ENCODE results near the gene THEM4. TPM values are rescaled to one million over a fixed set of nuclear protein-coding genes. Genes with fewer than 3 reads are reported as not detected.
"Not testable (repeated sequence)": the region's sequence is repeated elsewhere in the genome, so short reads cannot be mapped to it uniquely, and the experiment has no call there.

The THEM4 gene
- total RNA-seq, 2 donors from 2014 or later, result 42.2 to 57.3 TPM

DNA sequence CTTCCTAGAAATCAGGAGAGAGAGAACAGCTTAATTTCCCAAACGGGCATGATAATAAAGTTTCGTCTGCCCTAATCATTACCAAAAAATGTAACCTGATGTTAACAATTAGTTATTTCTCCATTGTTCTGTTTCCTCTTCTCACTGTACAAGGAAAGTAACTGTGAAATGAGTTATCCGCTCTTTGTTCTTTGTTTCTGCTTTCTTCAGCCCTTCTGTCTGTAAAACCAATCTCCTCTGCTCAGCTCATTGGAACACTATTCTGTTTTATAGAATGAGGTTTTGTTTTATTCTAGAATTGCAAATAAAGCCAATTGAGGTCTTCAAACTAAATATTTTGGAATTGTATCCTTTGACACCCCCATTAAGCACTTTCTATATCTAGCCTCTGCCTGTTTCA, 8.8 kb upstream of the THEM4 start:
- no peak for DNase-seq
- no peak overlapping the region for H3K27ac Mint-ChIP-seq
- no peak for ATAC-seq
- no peak overlapping the region for H3K4me3 Mint-ChIP-seq
- H3K9me3 ChIP-seq (ENCODE audit: control insufficient read depth, low read length, poor library complexity, severe bottlenecking), result no peaks in the 10 kb centered on the region
- no peaks in the 10 kb centered on the region for H3K27me3 Mint-ChIP-seq
- H3K4me1 Mint-ChIP-seq, result no peaks in the 10 kb centered on the region
- no peaks in the 10 kb centered on the region for H3K36me3 Mint-ChIP-seq (ENCODE audit: low read depth)

DNA sequence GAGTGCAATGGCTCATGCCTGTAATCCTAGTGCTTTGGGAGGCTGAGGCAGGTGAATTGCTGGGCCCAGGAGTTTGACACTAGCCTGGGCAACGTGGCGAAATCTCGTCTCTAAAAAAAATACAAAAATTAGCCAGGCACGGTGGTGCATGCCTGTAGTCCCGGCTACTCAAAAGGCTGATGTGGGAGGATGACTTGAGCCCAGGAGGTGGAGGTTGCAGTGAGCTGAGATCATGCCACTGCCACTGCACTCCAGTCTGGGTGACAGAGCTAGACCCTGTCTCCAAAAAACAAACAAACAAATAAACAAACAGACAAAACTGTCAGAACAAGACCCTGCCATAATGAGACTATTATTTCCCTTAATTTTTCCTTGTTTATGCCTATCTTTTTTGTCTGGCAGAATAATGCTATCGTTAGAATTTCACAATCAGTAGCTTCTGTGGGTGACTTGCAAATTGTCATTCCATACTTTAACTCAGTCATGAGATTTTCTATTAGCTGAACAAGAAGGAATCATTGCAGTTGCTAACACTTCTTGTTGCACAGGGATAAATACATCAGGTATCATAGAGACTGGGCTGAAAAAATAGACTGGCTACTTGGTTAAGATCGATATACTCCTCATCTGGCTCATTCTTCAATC, 7.5 kb upstream of the THEM4 start:
- Mint-ChIP-seq H3K4me1 (no peaks in the 10 kb centered on the region), H3K27ac (no peak overlapping the region), H3K27me3 (no peaks in the 10 kb centered on the region), H3K36me3 (ENCODE audit: low read depth) (no peaks in the 10 kb centered on the region), H3K4me3 (no peak overlapping the region)
- no peaks in the 10 kb centered on the region for H3K9me3 ChIP-seq (ENCODE audit: control insufficient read depth, low read length, poor library complexity, severe bottlenecking)
- ATAC-seq (no peak), DNase-seq (no peak)

DNA sequence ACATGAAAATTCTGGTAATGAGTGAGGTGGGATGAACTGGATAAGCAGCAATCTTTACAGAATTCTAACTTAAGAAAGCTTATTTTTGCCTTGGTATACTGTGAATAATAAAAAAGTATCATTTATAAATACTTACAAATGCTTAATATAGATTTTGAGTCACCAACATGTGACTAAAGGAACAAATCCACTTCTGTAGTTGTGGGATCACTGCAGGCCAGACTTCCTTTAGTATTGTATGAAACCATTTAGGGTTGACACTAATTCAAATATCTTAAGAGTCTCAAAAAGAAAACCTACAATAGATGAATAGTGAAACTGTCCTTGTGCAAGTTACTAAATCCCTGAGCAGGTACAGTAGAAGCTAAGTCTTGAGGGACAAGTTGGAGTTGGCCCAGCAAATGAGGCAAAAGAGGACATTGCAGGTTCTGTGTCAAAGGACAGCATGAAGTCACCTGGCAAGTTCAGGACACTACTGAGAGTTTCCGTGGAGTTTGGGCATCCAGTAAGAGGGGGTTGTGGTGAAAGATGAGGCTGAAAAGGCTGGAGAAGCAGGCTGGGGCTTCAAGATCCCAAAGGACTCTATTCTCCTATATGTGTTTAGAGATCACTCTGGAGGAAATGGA, 5.9 kb upstream of the THEM4 start:
- DNase-seq (no peak), ATAC-seq (no peak)
- no peaks in the 10 kb centered on the region for H3K27me3 Mint-ChIP-seq
- no peaks in the 10 kb centered on the region for H3K4me1 Mint-ChIP-seq
- no peak overlapping the region for H3K4me3 Mint-ChIP-seq
- H3K36me3 Mint-ChIP-seq (ENCODE audit: low read depth), result no peaks in the 10 kb centered on the region
- peak overlapping the region; percentile 39 for H3K27ac Mint-ChIP-seq
- no peaks in the 10 kb centered on the region for H3K9me3 ChIP-seq (ENCODE audit: control insufficient read depth, low read length, poor library complexity, severe bottlenecking)

DNA sequence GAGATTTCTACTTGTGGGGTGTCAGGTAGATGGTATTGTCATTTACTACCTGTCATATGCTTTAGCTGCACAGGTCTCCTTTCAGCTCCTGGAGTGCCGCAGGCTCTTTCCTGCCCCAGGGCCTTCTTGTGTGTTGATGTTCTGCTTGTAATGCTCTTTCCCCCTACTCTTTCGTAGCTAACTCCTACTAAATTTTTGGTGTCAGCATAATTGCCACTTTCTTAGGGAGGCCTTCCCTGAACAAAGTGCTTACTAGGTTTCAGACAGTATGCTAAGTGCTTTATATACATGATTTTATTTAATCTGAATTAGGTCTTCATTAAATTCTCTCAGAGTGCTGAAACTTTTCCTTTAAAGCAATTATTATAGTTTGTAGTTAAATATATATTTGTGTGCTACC, 4.8 kb upstream of the THEM4 start:
- Mint-ChIP-seq H3K27me3 (no peaks in the 10 kb centered on the region), H3K4me3 (no peak overlapping the region), H3K27ac (peak overlapping the region; percentile 19), H3K36me3 (ENCODE audit: low read depth) (no peaks in the 10 kb centered on the region), H3K4me1 (peaks cover 2% of the 10 kb centered on the region)
- ATAC-seq, result no peak
- H3K9me3 ChIP-seq (ENCODE audit: control insufficient read depth, low read length, poor library complexity, severe bottlenecking), result no peaks in the 10 kb centered on the region
- no peak for DNase-seq

DNA sequence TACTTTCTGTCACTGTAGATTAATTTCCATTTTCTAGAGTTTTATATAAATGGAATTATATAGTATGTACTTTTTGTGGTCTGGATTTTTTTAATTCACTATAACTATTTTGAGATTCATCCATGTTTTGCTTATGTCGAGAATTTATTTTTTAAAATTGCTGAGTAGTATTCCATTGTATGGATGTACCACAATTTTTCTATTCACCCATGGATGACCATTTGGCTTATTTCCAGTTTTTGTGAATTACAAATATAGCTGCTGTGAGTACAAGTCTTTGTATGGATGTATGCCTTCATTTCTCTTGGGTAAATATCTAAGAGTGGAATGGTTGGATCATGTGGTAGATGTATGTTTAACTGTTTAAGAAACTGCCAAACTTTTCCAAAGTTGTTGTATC, 3.7 kb upstream of the THEM4 start:
- DNase-seq (no peak), ATAC-seq (no peak)
- peaks cover 11% of the 10 kb centered on the region for H3K4me1 Mint-ChIP-seq
- H3K27me3 Mint-ChIP-seq, result no peaks in the 10 kb centered on the region
- H3K27ac Mint-ChIP-seq, result no peak overlapping the region
- H3K36me3 Mint-ChIP-seq (ENCODE audit: low read depth), result no peaks in the 10 kb centered on the region
- H3K9me3 ChIP-seq (ENCODE audit: control insufficient read depth, low read length, poor library complexity, severe bottlenecking), result no peaks in the 10 kb centered on the region
- H3K4me3 Mint-ChIP-seq, result no peak overlapping the region

- peaks cover 36% of the 10 kb centered on the region for H3K4me1 Mint-ChIP-seq
- H3K9me3 ChIP-seq (ENCODE audit: control insufficient read depth, low read length, poor library complexity, severe bottlenecking), result peaks cover 5% of the 10 kb centered on the region
- no peak for ATAC-seq
- peaks cover 2% of the 10 kb centered on the region for H3K36me3 Mint-ChIP-seq (ENCODE audit: low read depth)
- H3K27me3 Mint-ChIP-seq, result no peaks in the 10 kb centered on the region
- no peak for DNase-seq
- H3K27ac Mint-ChIP-seq, result peak overlapping the region; percentile 92
- H3K4me3 Mint-ChIP-seq, result peak overlapping the region; percentile 87
Observed at GRCh38 chr1:151908228-151908691, 1.1 kb downstream of the THEM4 start.

GRCh38 chr1:151907363-151908139, 1.8 kb downstream of the THEM4 start:
- DNase-seq (no peak), ATAC-seq (no peak)
- Mint-ChIP-seq H3K27me3 (no peaks in the 10 kb centered on the region), H3K36me3 (ENCODE audit: low read depth) (peaks cover 2% of the 10 kb centered on the region), H3K27ac (peak overlapping the region; percentile 92), H3K4me1 (peaks cover 36% of the 10 kb centered on the region), H3K4me3 (peak overlapping the region; percentile 59)
- H3K9me3 ChIP-seq (ENCODE audit: control insufficient read depth, low read length, poor library complexity, severe bottlenecking), result peaks cover 5% of the 10 kb centered on the region

GRCh38 chr1:151906324-151906645, 3.0 kb downstream of the THEM4 start:
- peak overlapping the region; percentile 49 for H3K4me3 Mint-ChIP-seq
- peaks cover 41% of the 10 kb centered on the region for H3K4me1 Mint-ChIP-seq
- H3K9me3 ChIP-seq (ENCODE audit: control insufficient read depth, low read length, poor library complexity, severe bottlenecking); H3K27me3 Mint-ChIP-seq; ATAC-seq; H3K36me3 Mint-ChIP-seq (ENCODE audit: low read depth); DNase-seq: not testable (repeated sequence)
- peak overlapping the region; percentile 48 for H3K27ac Mint-ChIP-seq

DNA sequence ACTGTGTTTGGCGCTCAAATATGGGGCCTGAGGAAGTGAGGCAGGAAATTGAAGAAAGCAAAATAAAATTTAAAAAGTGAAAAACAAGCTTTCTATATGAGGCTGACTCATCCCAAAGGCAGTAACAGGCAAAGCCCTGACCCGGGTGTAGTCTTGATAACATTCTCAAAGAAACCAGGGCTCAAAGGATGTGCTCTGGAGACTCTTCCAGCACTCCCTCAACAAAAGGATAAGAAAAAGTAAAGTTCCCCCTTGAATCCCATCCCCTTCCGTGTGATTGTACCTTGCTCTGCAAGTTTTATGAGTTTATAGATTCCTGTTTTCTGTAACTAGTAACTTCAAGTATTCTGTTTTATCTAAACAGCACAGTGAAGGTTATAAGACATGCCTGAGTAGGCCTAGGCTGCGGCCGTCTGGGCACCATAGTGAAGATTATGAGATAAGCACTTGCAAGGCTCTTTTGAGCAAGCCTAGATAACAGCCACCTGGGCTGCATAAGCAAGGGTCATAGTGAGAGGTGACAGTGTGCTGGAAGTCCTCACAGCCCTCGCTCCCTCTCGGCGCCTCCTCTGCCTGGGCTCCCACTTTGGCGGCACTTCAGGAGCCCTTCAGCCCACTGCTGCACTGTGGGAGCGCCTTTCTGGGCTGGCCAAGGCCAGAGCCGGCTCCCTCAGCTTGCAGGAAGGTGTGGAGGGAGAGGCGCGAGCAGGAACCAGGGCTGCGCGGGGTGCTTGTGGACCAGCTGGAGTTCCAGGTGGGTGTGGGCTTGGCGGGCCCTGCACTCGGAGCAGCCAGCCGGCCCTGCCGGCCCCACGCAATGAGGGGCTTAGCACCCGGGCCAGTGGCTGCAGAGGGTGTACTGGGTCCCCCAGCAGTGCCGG, 3.6 kb downstream of the THEM4 start:
- Mint-ChIP-seq H3K27ac (peak overlapping the region; percentile 94), H3K4me3 (peak overlapping the region; percentile 71), H3K4me1 (peaks cover 41% of the 10 kb centered on the region)
- ATAC-seq, result peak; percentile 14
- H3K27me3 Mint-ChIP-seq; H3K9me3 ChIP-seq (ENCODE audit: control insufficient read depth, low read length, poor library complexity, severe bottlenecking); DNase-seq; H3K36me3 Mint-ChIP-seq (ENCODE audit: low read depth): not testable (repeated sequence)

DNA sequence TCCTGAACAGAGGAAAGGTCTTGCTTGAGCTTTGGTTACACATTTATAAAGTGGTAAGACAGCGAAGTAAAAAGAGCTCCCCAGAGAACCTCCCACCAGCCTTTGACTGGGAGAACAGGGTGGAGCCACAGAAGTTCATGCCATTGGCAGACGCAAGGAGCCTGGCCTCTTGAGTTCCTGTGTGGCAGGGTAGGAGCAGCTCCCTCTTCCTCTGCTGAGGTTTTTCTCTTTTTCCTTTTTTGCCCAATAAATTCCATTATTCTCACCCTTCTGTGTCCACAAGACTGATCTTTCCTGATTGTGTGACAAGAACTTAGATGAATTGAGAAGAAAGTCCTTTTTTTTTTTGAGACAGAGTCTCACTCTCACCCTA, 4.3 kb downstream of the THEM4 start:
- ATAC-seq (peak; percentile 70), DNase-seq (peak; percentile 27 to 39 (median 31))
- no peaks in the 10 kb centered on the region for H3K27me3 Mint-ChIP-seq
- peaks cover 41% of the 10 kb centered on the region for H3K4me1 Mint-ChIP-seq
- H3K36me3 Mint-ChIP-seq (ENCODE audit: low read depth), result peaks cover 2% of the 10 kb centered on the region
- H3K9me3 ChIP-seq (ENCODE audit: control insufficient read depth, low read length, poor library complexity, severe bottlenecking), result peaks cover 5% of the 10 kb centered on the region
- H3K27ac Mint-ChIP-seq, result peak overlapping the region; percentile 94
- peak overlapping the region; percentile 71 for H3K4me3 Mint-ChIP-seq

DNA sequence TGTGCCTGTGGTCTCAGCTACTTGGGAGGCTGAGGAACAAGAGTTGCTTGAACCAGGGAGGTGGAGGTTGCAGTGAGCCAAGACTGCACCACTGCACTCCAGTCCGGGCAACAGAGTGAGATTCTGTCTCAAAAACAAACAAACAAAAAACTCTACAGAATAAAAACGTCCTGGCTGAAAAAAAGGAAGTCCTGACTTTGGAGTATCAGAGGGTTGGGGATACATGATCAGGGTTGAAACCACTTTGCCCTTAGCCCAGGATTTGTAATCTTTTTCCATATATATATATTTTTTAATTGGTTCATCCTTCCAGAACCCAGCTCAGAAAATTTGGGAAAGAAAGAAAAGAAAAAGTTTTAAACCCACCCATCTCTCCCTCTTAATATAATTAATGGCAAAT, 6.5 kb downstream of the THEM4 start:
- Mint-ChIP-seq H3K4me3 (no peak overlapping the region), H3K27me3 (no peaks in the 10 kb centered on the region), H3K27ac (no peak overlapping the region), H3K36me3 (ENCODE audit: low read depth) (peaks cover 2% of the 10 kb centered on the region), H3K4me1 (peaks cover 43% of the 10 kb centered on the region)
- peaks cover 5% of the 10 kb centered on the region for H3K9me3 ChIP-seq (ENCODE audit: control insufficient read depth, low read length, poor library complexity, severe bottlenecking)
- no peak for DNase-seq
- ATAC-seq, result no peak

- not testable (repeated sequence) for H3K4me3 Mint-ChIP-seq, H3K27ac Mint-ChIP-seq
Observed at GRCh38 chr1:151900804-151901203, 8.5 kb downstream of the THEM4 start.

GRCh38 chr1:151898519-151898991, 10.8 kb downstream of the THEM4 start:
- H3K36me3 Mint-ChIP-seq (ENCODE audit: low read depth), result peaks cover under 1% of the 10 kb centered on the region
- peak; percentile 91 for ATAC-seq
- H3K27me3 Mint-ChIP-seq, result no peaks in the 10 kb centered on the region
- peak overlapping the region; percentile 97 for H3K27ac Mint-ChIP-seq
- peaks cover 43% of the 10 kb centered on the region for H3K4me1 Mint-ChIP-seq
- H3K4me3 Mint-ChIP-seq, result peak overlapping the region; percentile 80
- peak; percentile 26 to 59 (median 39) for DNase-seq
- H3K9me3 ChIP-seq (ENCODE audit: control insufficient read depth, low read length, poor library complexity, severe bottlenecking), result no peaks in the 10 kb centered on the region

More at GRCh38 chr1:151900804-151901203, 8.5 kb downstream of the THEM4 start:
- H3K4me1 Mint-ChIP-seq, result peaks cover 50% of the 10 kb centered on the region
- ATAC-seq; DNase-seq; H3K9me3 ChIP-seq (ENCODE audit: control insufficient read depth, low read length, poor library complexity, severe bottlenecking); H3K27me3 Mint-ChIP-seq; H3K36me3 Mint-ChIP-seq (ENCODE audit: low read depth): not testable (repeated sequence)

All from T-helper 17 cell (primary cell).